Stimulated activated naive CD4-positive, alpha-beta T cell treated with Interleukin-2 at 50 U/mL for 16 hours (primary cell): ENCODE data around the gene DOCK4.
"Not testable (repeated sequence)": the region's sequence is repeated elsewhere in the genome, so short reads cannot be mapped to it uniquely, and the experiment has no call there.

Experiments
- DNase-seq: peaks from one replicate; lab custom pipeline; 2025; lab: John Stamatoyannopoulos, UW

DOCK4 gene, protein sequence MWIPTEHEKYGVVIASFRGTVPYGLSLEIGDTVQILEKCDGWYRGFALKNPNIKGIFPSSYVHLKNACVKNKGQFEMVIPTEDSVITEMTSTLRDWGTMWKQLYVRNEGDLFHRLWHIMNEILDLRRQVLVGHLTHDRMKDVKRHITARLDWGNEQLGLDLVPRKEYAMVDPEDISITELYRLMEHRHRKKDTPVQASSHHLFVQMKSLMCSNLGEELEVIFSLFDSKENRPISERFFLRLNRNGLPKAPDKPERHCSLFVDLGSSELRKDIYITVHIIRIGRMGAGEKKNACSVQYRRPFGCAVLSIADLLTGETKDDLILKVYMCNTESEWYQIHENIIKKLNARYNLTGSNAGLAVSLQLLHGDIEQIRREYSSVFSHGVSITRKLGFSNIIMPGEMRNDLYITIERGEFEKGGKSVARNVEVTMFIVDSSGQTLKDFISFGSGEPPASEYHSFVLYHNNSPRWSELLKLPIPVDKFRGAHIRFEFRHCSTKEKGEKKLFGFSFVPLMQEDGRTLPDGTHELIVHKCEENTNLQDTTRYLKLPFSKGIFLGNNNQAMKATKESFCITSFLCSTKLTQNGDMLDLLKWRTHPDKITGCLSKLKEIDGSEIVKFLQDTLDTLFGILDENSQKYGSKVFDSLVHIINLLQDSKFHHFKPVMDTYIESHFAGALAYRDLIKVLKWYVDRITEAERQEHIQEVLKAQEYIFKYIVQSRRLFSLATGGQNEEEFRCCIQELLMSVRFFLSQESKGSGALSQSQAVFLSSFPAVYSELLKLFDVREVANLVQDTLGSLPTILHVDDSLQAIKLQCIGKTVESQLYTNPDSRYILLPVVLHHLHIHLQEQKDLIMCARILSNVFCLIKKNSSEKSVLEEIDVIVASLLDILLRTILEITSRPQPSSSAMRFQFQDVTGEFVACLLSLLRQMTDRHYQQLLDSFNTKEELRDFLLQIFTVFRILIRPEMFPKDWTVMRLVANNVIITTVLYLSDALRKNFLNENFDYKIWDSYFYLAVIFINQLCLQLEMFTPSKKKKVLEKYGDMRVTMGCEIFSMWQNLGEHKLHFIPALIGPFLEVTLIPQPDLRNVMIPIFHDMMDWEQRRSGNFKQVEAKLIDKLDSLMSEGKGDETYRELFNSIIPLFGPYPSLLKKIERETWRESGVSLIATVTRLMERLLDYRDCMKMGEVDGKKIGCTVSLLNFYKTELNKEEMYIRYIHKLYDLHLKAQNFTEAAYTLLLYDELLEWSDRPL (N-terminal part only)

DNA sequence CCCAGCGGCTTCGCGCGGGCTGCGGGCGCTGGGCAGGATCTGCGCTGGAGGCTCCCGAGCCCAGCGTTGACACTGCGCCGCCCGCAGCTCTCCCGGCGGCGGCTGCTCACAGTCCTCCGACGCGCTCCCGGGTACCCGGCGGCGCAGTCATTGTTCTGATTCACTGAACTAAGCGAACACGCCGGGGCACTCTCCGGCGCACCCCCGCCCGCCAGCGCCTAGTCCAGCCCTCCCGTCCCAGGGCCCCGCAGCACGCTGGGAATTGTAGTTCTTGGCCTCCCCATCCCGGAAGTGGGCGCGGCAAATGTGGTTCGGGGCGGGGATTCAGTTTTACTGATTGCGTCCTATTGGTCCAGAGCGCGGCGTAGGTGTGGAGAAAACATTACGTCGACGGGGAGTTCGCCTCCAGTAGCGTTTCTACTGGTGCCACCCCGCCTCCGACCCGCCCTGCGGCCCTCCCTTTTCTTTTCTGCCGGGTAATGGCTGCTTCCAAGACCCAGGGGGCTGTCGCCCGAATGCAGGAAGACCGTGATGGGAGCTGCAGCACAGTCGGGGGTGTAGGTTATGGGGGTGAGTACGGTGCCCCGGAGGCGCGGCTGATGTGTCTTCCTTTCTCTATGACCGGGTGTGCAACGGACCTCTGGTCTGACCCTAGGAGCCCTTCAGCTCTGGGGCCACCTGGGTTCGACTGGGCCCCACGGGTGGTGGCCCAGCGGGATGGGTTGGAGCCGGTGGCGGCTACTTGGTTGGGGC, at the start of gene DOCK4, which contains the start of gene ZNF277:
Gene DOCK4, minus strand, starts transcription at position 162 of the 753 bp plus-strand sequence. CDS start 261 bp downstream, outside the sequence.
Gene ZNF277, plus strand, starts transcription at position 458 of the 753 bp plus-strand sequence. Its CDS starts 22 bp downstream, at position 480.
- peak; percentile 99 for DNase-seq

DNA sequence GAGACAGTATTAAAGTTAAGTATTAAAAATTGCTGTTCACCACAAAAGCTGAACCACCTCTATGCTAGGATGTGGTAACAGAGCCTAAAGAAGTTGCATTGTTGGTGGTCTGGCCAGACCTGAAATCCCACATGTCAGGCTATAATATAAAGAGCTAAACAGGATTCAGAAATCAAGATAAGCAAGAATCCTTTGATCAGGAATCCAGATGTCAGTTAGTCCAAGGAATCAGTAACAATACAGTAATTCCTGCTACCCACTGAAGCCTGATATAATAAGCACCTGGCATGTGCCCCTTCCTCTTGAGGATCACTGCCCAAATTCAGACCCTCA, 49.2 kb upstream of the DOCK4 start:
- DNase-seq: no peak

DNA sequence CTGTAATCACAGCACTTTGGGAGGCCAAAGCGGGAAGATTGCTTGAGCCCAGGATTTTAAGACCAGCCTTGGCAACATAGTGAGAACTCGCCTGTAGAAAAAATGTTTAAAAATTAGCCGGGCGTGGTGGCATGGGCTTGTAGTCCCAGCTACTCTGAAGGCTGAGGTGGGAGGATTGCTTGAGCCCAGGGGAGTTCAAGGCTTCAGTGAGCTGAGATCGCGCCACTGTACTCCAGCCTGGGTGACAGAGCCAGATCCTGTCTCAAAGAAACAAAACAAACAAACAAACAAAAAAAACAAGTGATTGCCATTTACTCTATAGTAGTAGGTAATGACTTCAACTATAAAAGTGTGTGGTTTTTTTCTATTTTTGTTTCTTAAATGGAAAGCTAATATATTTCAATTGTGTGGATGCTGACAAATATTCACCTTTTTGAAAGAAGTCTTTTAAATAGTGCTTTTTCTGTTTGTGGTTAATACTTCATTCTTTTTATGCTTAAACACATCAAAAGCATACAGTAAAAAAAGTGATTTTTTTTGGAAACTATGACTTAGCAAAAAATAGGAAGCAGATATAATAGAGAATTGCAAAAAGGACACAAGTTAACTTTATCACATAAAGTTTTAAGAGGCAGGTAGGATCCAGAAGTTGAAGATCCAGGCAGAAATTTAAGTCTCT, 48.6 kb upstream of the DOCK4 start:
- DNase-seq: no peak

DNA sequence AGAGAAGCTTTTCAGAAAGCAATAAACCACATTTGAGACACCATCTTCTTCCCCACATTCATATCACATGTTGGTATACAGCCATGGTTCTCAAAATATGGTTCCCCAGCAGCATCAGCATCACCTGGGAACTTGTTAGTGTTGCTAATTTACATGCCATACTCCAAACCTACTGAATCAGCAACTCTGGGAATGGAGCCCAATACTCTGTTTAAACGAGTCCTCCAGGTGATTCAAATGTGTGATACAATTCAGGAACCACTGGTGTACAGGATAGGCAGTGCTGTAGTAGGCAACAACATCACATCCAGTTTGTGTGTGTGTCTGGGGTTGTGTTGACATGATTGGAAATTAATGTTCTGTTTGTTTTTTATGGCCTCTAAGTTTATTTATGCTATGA, 48.0 kb upstream of the DOCK4 start:
- DNase-seq: no peak

DNA sequence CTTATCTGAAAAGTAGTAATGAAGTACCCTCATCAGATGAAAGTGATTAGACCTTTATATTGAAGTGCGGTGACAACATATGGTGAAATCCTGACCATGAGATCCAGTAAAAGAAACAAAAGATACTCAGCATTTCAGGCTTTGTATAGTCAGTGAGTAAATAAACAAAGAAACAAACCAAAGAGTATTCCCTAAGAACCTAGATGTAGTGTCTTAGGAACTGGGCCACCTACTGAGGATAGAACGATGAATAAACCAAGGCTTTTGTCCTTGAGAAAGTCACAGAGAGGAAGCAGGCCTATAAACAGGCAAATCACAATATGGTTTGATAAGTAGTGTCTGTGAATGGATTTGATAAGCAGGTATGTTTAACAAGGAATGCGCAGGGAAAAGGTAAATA, 46.5 kb upstream of the DOCK4 start:
- no peak for DNase-seq

DNA sequence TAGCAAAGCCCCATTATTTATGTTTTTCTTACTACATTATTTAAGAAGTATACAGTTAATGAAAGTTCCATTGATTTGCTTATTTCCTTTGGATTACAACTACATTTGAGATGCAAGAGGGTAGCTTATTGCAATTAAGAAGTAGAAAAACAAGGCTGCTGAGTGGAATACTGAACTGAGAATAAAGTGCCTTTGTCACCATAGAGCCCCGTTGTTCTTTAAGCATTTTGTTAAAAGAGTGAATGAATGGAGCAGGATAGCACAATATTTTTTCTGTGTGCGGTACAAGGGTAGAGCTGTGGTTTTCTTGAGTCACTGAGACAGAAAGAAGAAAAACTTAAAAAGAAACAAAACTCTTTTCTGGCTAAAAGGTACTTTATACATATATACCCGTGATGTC, 45.9 kb upstream of the DOCK4 start:
- no peak for DNase-seq

DNA sequence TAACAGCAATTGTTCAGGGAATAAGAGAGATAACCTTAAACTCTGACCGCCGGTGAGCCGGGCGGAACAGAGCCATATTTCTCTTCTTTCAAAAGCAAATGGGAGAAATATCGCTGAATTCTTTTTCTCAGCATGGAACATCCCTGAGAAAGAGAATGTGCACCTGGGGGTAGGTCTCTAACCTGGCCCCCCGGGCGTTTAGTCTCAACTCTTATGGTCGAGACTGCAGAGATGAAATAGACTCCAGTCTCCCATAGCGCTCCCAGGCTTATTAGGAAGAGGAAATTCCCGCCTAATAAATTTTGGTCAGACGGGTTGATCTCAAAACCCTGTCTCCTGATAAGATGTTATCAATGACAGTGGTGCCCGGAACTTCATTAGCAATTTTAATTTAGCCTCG, 43.8 kb upstream of the DOCK4 start:
- DNase-seq: not testable (repeated sequence)

DNA sequence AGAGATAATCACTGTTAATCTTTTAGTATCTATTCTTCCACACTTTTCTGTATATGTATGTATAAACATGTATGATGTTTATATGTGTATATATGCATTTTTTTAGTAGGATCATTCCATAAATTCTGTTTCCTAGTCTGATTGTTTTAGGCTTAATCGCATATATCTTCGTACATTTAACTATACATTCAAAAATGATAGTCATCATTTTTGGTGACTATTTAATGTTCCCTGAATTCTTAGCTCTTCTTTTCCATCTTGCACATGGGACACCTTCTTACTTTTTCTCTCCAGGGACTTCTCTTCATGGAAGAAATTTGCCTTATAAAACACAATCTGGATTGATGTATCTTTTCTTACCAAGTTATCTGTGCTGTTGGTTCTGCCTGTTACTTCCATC, 42.4 kb upstream of the DOCK4 start:
- no peak for DNase-seq

DNA sequence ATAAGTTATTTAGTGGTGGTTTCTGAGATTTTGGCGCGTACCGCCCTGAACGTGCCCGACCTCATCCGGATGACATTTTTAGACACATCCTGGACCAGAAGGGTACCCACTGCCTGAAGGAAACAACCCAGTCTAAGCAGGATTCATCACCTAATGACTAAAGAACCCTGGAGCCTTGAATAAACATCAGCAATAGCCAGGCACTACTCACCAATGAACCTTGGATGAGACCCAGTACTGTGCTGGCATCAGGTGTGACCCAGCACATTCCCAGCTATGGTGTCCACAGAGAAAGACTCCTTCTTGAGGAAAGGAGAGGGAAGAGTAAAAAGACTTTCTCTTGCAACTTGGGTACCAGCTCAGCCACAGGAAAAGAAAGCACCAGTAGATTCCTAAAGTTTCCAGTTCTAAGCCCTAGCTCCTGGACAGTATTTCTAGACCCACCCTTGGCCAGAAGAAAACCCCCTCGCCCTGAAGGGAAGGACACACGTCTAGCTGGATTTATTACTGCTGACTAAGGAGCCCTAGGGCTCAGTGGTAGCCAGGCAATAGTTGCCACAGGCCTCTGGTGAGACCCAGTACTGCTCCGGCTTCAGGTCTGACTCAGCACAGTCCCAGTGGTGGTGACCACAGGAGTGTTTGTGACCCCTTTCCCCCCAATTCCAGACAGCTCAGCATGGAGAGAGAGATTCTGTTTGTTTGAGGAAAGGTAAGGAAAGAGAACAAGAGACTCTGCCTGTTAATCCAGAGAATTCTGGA, 32.8 kb upstream of the DOCK4 start:
- DNase-seq: no peak

DNA sequence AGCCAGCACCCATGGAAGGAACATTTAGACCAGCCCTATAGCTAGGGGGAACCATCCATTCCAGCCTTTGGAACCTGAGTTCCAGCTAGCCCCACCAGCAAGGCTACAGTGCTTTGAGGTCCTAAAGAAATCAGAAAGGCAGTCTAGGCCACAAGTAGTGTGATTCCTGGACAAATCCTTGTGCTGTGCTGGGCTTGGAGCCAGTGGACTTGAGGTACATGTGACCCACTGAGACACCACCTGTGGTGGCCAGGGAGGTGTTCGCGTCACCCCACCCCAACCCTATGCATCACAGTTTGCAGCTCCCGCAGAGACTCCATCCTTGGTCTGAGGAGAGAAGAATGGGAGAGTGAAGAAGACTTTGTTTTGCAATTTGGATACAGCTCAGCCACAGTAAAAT, 32.1 kb upstream of the DOCK4 start:
- no peak for DNase-seq

DNA sequence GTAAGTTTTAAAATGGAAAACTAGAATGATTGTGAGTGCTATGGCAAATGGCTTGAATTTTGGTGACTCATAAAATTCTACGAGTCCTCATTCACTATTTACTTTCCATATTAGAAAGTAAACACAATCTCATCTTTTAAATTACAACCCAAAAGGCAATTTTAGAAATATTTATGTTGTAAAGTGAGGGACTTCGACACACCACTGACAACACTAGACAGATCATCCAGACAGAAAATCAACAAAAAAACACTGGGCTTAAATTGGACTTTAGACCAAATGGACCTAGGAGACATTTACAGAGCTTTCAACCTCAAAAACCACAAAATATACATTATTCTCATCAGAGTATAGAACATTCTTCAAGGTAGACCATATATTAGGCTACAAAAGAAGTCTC, 30.4 kb upstream of the DOCK4 start:
- no peak for DNase-seq

DNA sequence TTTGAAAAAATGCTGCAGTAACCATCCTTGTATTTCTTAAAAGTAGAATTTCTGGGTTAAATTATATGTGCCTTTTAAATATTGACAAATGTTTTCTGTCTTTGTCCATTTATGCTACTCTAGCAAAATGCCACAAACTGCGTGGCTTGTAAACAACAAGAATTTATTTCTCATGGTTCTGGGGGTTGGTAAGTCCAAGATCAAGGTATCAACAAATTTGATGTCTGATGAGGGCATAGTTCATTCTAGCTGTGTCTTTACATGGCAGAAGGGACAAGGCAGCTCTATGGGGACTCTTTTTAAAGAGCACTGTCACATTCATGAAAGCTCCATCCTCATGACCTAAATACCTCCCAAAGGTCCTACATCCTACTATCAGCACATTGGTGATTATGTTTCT, 27.9 kb upstream of the DOCK4 start:
- no peak for DNase-seq

DNA sequence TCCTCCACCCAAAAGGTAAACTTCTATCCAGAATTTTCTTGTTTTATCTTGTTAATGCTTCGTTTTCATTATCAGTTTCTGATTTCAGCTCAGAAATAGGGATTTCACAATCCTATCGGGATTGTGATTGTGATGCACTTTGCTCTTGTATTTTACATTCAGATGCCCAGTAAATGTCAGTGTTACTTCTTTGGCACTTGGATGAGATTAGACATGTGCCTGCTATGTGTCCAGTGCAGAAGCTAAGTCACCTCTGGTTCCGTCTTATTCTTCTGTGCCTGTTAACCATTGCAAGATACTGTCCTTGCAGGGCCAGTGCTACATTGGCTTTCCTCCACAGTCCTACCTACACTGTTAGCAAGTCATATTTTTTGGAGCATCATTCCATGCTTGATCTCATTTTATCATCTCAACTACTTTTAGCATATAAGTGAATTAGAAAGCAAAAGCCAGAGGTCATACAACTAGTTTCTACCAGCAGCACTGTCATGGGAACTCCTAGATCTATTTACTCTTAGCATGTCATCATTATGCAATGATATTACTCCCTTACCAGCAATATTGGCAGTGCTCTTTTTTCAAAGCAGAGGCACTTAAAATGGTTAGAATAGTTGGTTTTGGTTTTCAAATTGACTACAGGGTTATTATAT, 27.0 kb upstream of the DOCK4 start:
- DNase-seq: no peak

DNA sequence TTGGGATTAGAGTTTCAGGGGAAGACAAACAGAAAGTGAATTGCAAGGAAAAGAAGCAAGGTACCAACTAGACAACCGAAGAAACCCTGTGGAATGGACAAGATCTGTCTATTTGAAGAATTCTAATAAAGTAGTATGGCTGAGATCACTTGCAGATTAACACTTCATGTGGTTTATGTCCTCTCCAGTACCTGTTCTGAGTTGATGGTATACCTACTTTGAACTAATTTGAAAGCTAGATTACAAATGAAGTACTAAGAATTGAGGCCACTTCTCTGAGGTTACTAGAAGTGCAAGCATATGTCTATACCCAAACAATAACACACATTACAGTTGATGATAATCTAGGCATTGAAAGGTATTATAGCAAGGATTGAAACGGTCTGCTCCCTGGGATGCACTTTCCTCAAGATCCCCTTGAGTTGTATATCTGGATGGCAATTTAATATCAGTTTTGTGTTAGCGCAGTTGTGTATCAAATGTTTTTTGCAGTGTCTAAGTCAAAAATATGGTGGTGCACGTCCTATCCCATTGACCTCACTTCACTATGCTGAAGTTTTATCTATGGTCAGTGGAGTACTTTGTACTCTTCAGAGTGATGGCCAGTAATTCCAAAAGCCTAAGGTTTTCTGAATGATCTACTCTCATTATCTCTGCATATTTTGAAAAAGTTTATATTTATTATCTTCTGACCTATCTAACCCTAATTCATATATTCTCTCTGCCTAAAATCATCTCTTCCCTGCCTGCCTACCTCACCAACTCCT, 26.2 kb upstream of the DOCK4 start:
- DNase-seq: no peak

DNA sequence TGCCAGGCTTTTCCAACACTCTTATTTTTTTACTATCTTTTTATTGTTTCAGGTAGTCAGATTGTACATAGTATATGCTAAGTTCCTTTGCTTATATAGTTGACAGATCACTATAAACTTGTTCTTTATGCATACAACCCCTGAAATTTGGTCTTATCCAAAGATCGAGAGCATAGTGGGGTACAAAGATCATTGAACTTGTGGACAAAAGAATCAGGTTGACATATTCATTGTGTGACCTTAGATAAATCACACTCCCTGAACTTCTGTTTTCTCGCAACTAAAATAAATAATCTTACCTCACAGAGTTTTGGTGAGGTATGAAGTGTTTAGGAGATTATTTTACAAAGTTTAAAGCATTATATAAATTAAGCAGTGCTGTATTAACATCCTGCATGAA, 22.4 kb upstream of the DOCK4 start:
- DNase-seq: no peak

DNA sequence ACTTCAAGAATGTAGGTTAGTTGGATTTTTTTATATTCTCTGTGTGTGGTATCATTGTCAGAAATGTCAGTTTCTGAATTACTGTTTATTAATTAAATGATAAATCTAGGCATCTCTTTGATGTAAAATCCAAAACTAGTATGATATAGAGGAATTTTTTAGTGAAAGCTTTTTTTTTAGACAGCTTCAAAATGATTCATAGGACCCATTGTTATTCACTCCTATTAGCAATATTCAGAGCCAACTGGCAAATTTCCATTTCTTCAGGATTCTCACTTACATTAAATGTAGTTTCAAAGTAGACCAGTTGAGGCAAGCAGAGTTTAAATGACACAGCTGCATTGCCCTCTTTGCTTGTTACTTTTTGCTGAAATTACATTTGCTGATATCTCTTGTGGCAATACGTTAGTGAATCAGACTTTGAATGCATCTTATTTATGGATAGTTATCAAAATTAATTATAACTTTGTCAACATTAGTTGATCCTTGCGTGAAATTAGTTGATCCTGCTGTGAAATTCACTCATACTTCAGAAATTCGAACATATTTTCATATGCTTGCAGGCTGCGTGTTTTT, 20.6 kb upstream of the DOCK4 start:
- DNase-seq: no peak

DNA sequence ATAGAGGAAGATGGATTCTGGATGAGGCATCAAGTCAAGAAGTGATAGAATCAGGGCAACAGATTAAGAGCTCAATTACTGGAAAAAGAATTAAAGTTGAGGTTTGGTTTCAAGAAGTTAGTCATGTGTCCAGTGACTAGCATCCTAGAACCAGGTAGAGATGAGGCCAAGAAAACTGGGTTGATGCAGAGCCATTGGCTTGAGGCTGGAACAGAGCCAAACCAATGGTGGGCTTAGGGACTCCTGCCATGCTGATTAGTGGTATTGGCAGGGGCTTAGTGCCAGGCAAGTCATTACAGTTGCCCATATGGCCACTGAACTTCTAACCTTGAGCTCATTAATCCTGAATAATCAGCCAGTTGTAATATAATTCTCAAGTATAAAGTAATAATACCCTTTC, 18.8 kb upstream of the DOCK4 start:
- no peak for DNase-seq

DNA sequence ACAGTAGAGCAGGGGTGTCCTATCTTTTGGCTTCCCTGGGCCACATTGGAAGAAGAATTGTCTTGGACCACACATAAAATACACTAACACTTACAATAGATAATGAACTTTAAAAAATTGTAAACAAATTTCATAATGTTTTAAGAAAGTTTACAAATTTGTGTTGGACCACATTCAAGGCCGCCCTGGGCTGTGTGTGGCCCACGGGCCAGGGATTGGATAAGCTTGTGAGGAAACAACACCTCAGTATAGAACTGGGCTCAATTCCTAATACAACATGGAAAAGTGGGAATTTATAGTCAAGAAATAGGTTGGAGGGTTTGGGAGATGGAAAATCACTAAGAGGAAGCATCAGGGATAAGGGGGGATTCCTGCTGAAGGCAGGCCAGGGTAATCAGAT, 18.0 kb upstream of the DOCK4 start:
- no peak for DNase-seq

DNA sequence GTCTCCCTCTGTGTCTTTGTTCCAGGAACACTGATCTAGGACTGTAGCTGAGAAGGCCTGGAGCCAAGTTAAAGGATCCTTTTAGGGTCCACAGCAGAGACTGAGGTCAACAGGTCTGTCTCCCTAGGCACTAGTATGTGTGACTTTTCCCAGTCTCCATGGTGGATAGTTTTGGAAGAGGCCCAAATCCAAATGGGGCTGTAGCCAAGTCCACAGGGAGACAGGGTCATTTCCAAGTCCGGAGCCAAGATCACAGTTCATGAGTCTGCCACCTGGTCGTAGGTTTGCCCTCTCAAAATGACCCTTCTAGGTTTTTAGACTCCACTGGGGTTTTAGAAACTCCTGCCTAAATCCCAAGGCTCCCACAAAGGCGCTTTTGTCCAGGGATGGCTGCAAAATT, 17.1 kb upstream of the DOCK4 start:
- DNase-seq: no peak
